OCI-LY7 (cell line): ENCODE results near the gene NTM. TPM values are rescaled to one million over a fixed set of nuclear protein-coding genes. Genes with fewer than 3 reads are reported as not detected.
A peak's percentile ranks its signal among the peaks of the same experiment; 100 is the strongest.

Experiments
- BruUV-seq: library from RNA; stranded (reverse); fragments of 400-500 nt; replicated peaks from 2 replicates; lab custom pipeline; 2021; lab: Mats Ljungman, UMichigan
- CTCF ChIA-PET: fragments of 300-600 bp; sonication (Branson Sonifier 250); formaldehyde crosslinking; loops from one replicate; lab custom pipeline; 2022; ENCODE audit warnings: antibody characterized with exemption; ENCODE audit not compliant: unreplicated experiment; lab: Charles Lee
- POLR2A ChIA-PET: fragments of 300-600 bp; sonication (Branson Sonifier 250); formaldehyde crosslinking; loops from one replicate; lab custom pipeline; 2022; ENCODE audit warnings: antibody characterized with exemption; lab: Charles Lee
- DNase-seq: peaks from one replicate; pipeline ENCODE4 v3.0.0-alpha.2; 2015; ENCODE audit warnings: low spot score
- H2AFZ ChIP-seq: fragments of 200-600 bp; sonication (generic), shearing (Covaris generic); 2 replicates; pipeline ENCODE4 v1.6.1; 2014; ENCODE audit warnings: mild to moderate bottlenecking, antibody characterized with exemption, low read length, moderate library complexity
- H3K27ac ChIP-seq: fragments of 200-600 bp; sonication (generic); 2 replicates; pipeline ENCODE4 v1.5.1; 2014; ENCODE audit warnings: mixed run types, low read depth, mild to moderate bottlenecking, moderate library complexity, low read length, inconsistent platforms; ENCODE audit not compliant: poor library complexity, severe bottlenecking
- H3K36me3 ChIP-seq: fragments of 200-600 bp; sonication (generic); 2 replicates; pipeline ENCODE4 v1.6.1; 2014; ENCODE audit warnings: mild to moderate bottlenecking, antibody characterized with exemption, low read length, moderate library complexity, mixed read lengths; ENCODE audit not compliant: insufficient read depth
- H3K4me1 ChIP-seq: fragments of 200-600 bp; sonication (generic); 2 replicates; pipeline ENCODE4 v1.5.1; 2014; ENCODE audit warnings: mild to moderate bottlenecking, low read length; ENCODE audit not compliant: insufficient read depth, poor library complexity, severe bottlenecking
- H3K4me2 ChIP-seq: fragments of 200-600 bp; sonication (generic); 2 replicates; pipeline ENCODE4 v1.6.1; 2014; ENCODE audit warnings: mild to moderate bottlenecking, low read length
- H3K4me3 ChIP-seq: fragments of 200-600 bp; sonication (generic); 2 replicates; pipeline ENCODE4 v1.5.1; 2014; ENCODE audit warnings: mild to moderate bottlenecking, low read depth, low read length; ENCODE audit not compliant: poor library complexity, severe bottlenecking
- H3K79me2 ChIP-seq: fragments of 200-600 bp; sonication (generic); 2 replicates; pipeline ENCODE4 v1.6.1; 2016; ENCODE audit warnings: low read depth, mild to moderate bottlenecking, low read length, moderate library complexity, mixed read lengths; ENCODE audit not compliant: insufficient read depth
- H3K9me2 ChIP-seq: fragments of 200-600 bp; sonication (generic); 2 replicates; pipeline ENCODE4 v1.6.1; 2016; ENCODE audit warnings: mild to moderate bottlenecking, low read length, mixed read lengths; ENCODE audit not compliant: insufficient read depth
- H3K9me3 ChIP-seq: fragments of 200-600 bp; sonication (generic); 2 replicates; pipeline ENCODE4 v1.6.1; 2014; ENCODE audit warnings: mild to moderate bottlenecking, mixed run types, low read length, mixed read lengths
- H4K20me1 ChIP-seq: fragments of 200-600 bp; sonication (generic); 2 replicates; pipeline ENCODE4 v1.6.1; 2014; ENCODE audit warnings: mild to moderate bottlenecking, antibody characterized with exemption, low read length, moderate library complexity, mixed read lengths; ENCODE audit not compliant: insufficient read depth
- CTCF ChIP-seq: fragments of 200-600 bp; sonication (generic); conservative IDR thresholded peaks from 2 replicates; pipeline ENCODE4 v1.5.1; 2014; ENCODE audit warnings: mild to moderate bottlenecking, antibody characterized with exemption, low read length, moderate library complexity, mixed read lengths
- EZH2phosphoT487 ChIP-seq: fragments of 200-600 bp; sonication (generic); IDR thresholded peaks from 2 replicates; pipeline ENCODE4 v1.6.1; 2018; ENCODE audit warnings: low read depth, borderline replicate concordance, mild to moderate bottlenecking, mixed run types, antibody characterized with exemption, low read length, moderate library complexity, mixed read lengths
- intact Hi-C: fragments of 100-400 bp; cut with micrococcal nuclease; formaldehyde crosslinking; loops from one replicate; pipeline ENCODE4 v1.10.0; 2022; ENCODE audit not compliant: unreplicated experiment
- total RNA-seq, 2 experiments: library from RNA; depleted of rRNA in 1 of 2; stranded (reverse); fragments of >200 nt in 1 of 2; shearing (Covaris generic) in 1 of 2; gene quantifications; 2 replicates each; pipeline ENCODE4 v1.2.3, GENCODE V29; 2014 to 2022

NTM gene
- total RNA-seq, 2 experiments from 2014 or later: not detected

- H3K36me3 ChIP-seq: no peaks in the 10 kb centered on the region
- no peak for DNase-seq
- no peak overlapping the region for H3K4me3 ChIP-seq
- no peaks in the 10 kb centered on the region for H3K9me3 ChIP-seq
- no peak overlapping the region for H2AFZ ChIP-seq
- H3K4me1 ChIP-seq: no peaks in the 10 kb centered on the region
- no peaks in the 10 kb centered on the region for H3K9me2 ChIP-seq
- intact Hi-C loops: no loop called here
- POLR2A ChIA-PET: no interaction called here
- no peak for TF ChIP-seq CTCF
- no peak for TF ChIP-seq EZH2phosphoT487
- H4K20me1 ChIP-seq: no peaks in the 10 kb centered on the region
- no peak overlapping the region for H3K27ac ChIP-seq
- no peaks in the 10 kb centered on the region for H3K79me2 ChIP-seq
- BruUV-seq: no TSS peak
- H3K4me2 ChIP-seq: no peak overlapping the region
- CTCF ChIA-PET: no interaction called here
Measured at GRCh38 chr11:132296946-132297610, 926.7 kb downstream of the NTM start.

- TF ChIP-seq EZH2phosphoT487 (no peak), CTCF (no peak)
- no peak overlapping the region for H2AFZ ChIP-seq
- H4K20me1 ChIP-seq: no peaks in the 10 kb centered on the region
- H3K4me2 ChIP-seq: no peak overlapping the region
- no peaks in the 10 kb centered on the region for H3K4me1 ChIP-seq
- no peaks in the 10 kb centered on the region for H3K9me3 ChIP-seq
- H3K4me3 ChIP-seq: no peak overlapping the region
- CTCF ChIA-PET: no interaction called here
- H3K36me3 ChIP-seq: no peaks in the 10 kb centered on the region
- no peaks in the 10 kb centered on the region for H3K9me2 ChIP-seq
- no peak overlapping the region for H3K27ac ChIP-seq
- DNase-seq: no peak
- intact Hi-C loops: no loop called here
- POLR2A ChIA-PET: interaction anchor here (0.5 kb wide), 1 partner anchor 1595 kb away, joined by 7 read pairs; no protein-coding TSS in a partner anchor
- H3K79me2 ChIP-seq: no peaks in the 10 kb centered on the region
- BruUV-seq: no TSS peak
Measured at GRCh38 chr11:132298357-132298756, 927.9 kb downstream of the NTM start.

- POLR2A ChIA-PET: interaction anchor here (0.5 to 1.0 kb wide), 2 partner anchors 13 to 861 kb away, joined by 3 read pairs; no protein-coding TSS in a partner anchor
- intact Hi-C loops: no loop called here
- Histone ChIP-seq H2AFZ (no peak overlapping the region), H3K9me3 (no peaks in the 10 kb centered on the region), H3K4me1 (no peaks in the 10 kb centered on the region), H4K20me1 (no peaks in the 10 kb centered on the region), H3K9me2 (no peaks in the 10 kb centered on the region), H3K4me3 (no peak overlapping the region), H3K27ac (no peak overlapping the region), H3K79me2 (no peaks in the 10 kb centered on the region), H3K4me2 (no peak overlapping the region), H3K36me3 (no peaks in the 10 kb centered on the region)
- CTCF ChIA-PET: no interaction called here
- DNase-seq: no peak
- no TSS peak for BruUV-seq
- TF ChIP-seq CTCF (peak; percentile 59), EZH2phosphoT487 (no peak)
Measured at GRCh38 chr11:132300283-132300682, 929.9 kb downstream of the NTM start.
